Mesenchymal stem cell (in vitro differentiated cells and primary cell): ENCODE data around the gene C1orf216.
"Not testable (repeated sequence)": the region's sequence is repeated elsewhere in the genome, so short reads cannot be mapped to it uniquely, and the experiment has no call there.

Experiments used
- DNase-seq: peaks from one replicate; pipeline ENCODE4 v3.0.0-alpha.2; 2013
- H2AFZ ChIP-seq: one replicate; pipeline ENCODE4 v1.6.1; 2013; ENCODE audit warnings: low read depth, mild to moderate bottlenecking, control low read depth, inconsistent platforms, low read length, moderate library complexity
- H2AK5ac ChIP-seq: 2 replicates; pipeline ENCODE4 v1.6.1; 2013; ENCODE audit warnings: low read length, moderate library complexity, mild to moderate bottlenecking, inconsistent platforms; ENCODE audit not compliant: severe bottlenecking
- H2BK120ac ChIP-seq: one replicate; pipeline ENCODE4 v1.6.1; 2013; ENCODE audit warnings: low read depth, mild to moderate bottlenecking, inconsistent platforms, low read length, moderate library complexity
- H2BK12ac ChIP-seq, 2 experiments: one replicate each; pipeline ENCODE4 v1.6.1; 2013; ENCODE audit warnings: inconsistent platforms in 2 of 2, low read length in 2 of 2, mild to moderate bottlenecking in 2 of 2, moderate library complexity in 2 of 2, control low read depth in 1 of 2
- H2BK15ac ChIP-seq: one replicate; pipeline ENCODE4 v1.6.1; 2013; ENCODE audit warnings: mild to moderate bottlenecking, low read depth, inconsistent platforms; ENCODE audit not compliant: poor library complexity, severe bottlenecking
- H2BK5ac ChIP-seq: 2 replicates; pipeline ENCODE4 v1.6.1; 2013; ENCODE audit warnings: low read depth, mild to moderate bottlenecking, low read length, control low read depth, inconsistent platforms; ENCODE audit not compliant: poor library complexity, severe bottlenecking
- H3K14ac ChIP-seq, 2 experiments: one replicate each; pipeline ENCODE4 v1.6.1; 2013; ENCODE audit warnings: inconsistent platforms in 2 of 2, low read length in 2 of 2, control low read depth in 1 of 2, mild to moderate bottlenecking in 1 of 2, moderate library complexity in 1 of 2
- H3K18ac ChIP-seq, 2 experiments: one replicate each; pipeline ENCODE4 v1.6.1; 2013; ENCODE audit warnings: inconsistent platforms in 2 of 2, low read length in 2 of 2, control low read depth in 1 of 2, low read depth in 1 of 2, mild to moderate bottlenecking in 1 of 2
- H3K23ac ChIP-seq, 2 experiments: one replicate each; pipeline ENCODE4 v1.6.1; 2013; ENCODE audit warnings: inconsistent platforms in 2 of 2, low read length in 2 of 2, mild to moderate bottlenecking in 2 of 2, moderate library complexity in 2 of 2, control low read depth in 1 of 2
- H3K27ac ChIP-seq: 2 replicates; pipeline ENCODE4 v1.5.1; 2013; ENCODE audit warnings: mild to moderate bottlenecking, moderate library complexity, low read length, control low read depth, inconsistent platforms; ENCODE audit not compliant: poor library complexity, severe bottlenecking
- H3K27me3 ChIP-seq, 2 experiments: 2 replicates each; pipeline versions ENCODE4 v1.6.1 to v1.7.0; 2013; ENCODE audit warnings: low read length in 2 of 2, mild to moderate bottlenecking in 2 of 2, moderate library complexity in 2 of 2, control low read depth in 1 of 2, inconsistent platforms in 1 of 2; ENCODE audit not compliant: control insufficient read depth in 1 of 2, insufficient read depth in 1 of 2
- H3K36me3 ChIP-seq, 2 experiments: 2 replicates each; pipeline versions ENCODE4 v1.6.1 to v1.7.0; 2013; ENCODE audit warnings: low read length in 2 of 2, control low read depth in 1 of 2, inconsistent platforms in 1 of 2, low read depth in 1 of 2, mild to moderate bottlenecking in 1 of 2; ENCODE audit not compliant: insufficient read depth in 2 of 2, control insufficient read depth in 1 of 2
- H3K4ac ChIP-seq, 2 experiments: one replicate each; pipeline ENCODE4 v1.6.1; 2013; ENCODE audit warnings: inconsistent platforms in 2 of 2, low read length in 2 of 2, mild to moderate bottlenecking in 2 of 2, moderate library complexity in 2 of 2, control low read depth in 1 of 2, low read depth in 1 of 2
- H3K4me1 ChIP-seq: 2 replicates; pipeline ENCODE4 v1.6.1; 2013; ENCODE audit warnings: low read depth, low read length, control low read depth; ENCODE audit not compliant: control insufficient read depth, insufficient read depth
- H3K4me2 ChIP-seq: 2 replicates; pipeline ENCODE4 v1.6.1; 2013; ENCODE audit warnings: low read length, mild to moderate bottlenecking, inconsistent platforms; ENCODE audit not compliant: poor library complexity, severe bottlenecking
- H3K4me3 ChIP-seq, 2 experiments: 2 replicates each; pipeline versions ENCODE4 v1.5.1 to v1.7.0; 2013; ENCODE audit warnings: low read length in 2 of 2, mild to moderate bottlenecking in 2 of 2, control low read depth in 1 of 2, low read depth in 1 of 2; ENCODE audit not compliant: insufficient read depth in 1 of 2
- H3K79me1 ChIP-seq: replicated peaks from 2 replicates; pipeline ENCODE4 v1.6.1; 2013; ENCODE audit warnings: mild to moderate bottlenecking, control low read depth, low read length, inconsistent platforms; ENCODE audit not compliant: poor library complexity, severe bottlenecking
- H3K9ac ChIP-seq: 2 replicates; pipeline ENCODE4 v1.7.0; 2013; ENCODE audit warnings: mild to moderate bottlenecking, low read length, moderate library complexity
- H3K9me3 ChIP-seq: 2 replicates; pipeline ENCODE4 v1.7.0; 2013; ENCODE audit warnings: mild to moderate bottlenecking, low read length; ENCODE audit not compliant: control insufficient read depth
- H4K8ac ChIP-seq: one replicate; pipeline ENCODE4 v1.6.1; 2013; ENCODE audit warnings: inconsistent platforms, mild to moderate bottlenecking, low read length, moderate library complexity
- H4K91ac ChIP-seq: one replicate; pipeline ENCODE4 v1.6.1; 2013; ENCODE audit warnings: mild to moderate bottlenecking, low read length, inconsistent platforms
- WGBS: methylation state at CpG from one replicate; pipeline ENCODE4 v1.1.7; 2013; ENCODE audit warnings: mixed read lengths; 5-methylcytosine and 5-hydroxymethylcytosine counted together

The C1orf216 gene

DNA sequence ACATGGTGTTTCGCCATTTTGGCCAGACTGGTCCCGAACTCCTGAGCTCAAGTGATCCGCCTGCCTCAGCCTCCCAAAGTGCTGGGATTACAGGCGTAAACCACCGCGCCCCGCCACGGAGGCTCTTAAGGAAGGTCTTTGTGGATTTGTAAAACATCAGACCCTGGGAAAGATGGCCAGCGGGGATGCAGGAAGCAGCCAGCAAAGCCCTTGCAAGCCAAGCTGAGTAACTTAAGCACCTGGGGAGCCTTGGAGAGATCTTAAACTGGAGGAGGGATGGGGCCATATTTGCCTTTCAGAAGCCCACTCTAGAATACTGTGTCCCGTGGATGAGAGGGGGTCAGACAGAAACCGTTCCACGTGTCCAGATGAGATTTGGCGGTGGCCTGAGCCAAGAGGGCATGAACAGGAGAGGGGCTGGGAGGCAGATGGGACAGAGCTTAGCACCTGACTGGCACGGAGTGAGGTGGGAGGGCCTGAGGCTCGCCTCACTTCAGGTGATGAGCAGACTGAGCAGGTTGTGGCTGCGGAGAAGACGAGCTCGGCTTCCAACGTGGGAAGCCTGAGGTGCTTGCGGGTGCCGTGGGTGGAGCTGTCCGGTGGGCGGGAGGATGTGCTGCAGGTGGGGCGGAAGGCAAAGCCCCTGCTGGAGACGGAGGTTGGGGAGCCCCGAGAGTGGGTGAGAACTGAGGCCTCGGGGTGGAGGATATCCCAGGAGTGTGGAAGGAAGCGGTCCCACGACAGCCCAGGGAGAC lies 11.7 kb downstream of the C1orf216 start:
- Histone ChIP-seq H4K8ac (peak overlapping the region; percentile 67), H3K27ac (no peak overlapping the region), H3K4me2 (peak overlapping the region; percentile 77), H2BK15ac (no peak overlapping the region), H3K36me3 (peaks cover 4 to 5% of the 10 kb centered on the region in 2 experiments), H3K4me1 (peaks cover 14% of the 10 kb centered on the region), H2BK12ac (no peak overlapping the region), H3K4me3 (peak overlapping the region in 1 of 2 experiments; percentile 63), H2BK120ac (no peak overlapping the region), H4K91ac (no peak overlapping the region), H2AK5ac (no peak overlapping the region), H3K4ac (peak overlapping the region in 1 of 2 experiments; percentile 62), H3K14ac (no peak overlapping the region), H2AFZ (peak overlapping the region; percentile 64), H3K9me3 (no peaks in the 10 kb centered on the region), H3K79me1 (peaks cover 5% of the 10 kb centered on the region), H2BK5ac (no peak overlapping the region), H3K18ac (peak overlapping the region in 1 of 2 experiments; percentile 11), H3K23ac (no peak overlapping the region), H3K9ac (peak overlapping the region; percentile 54), H3K27me3 (peaks cover 28 to 41% of the 10 kb centered on the region in 2 experiments)
- 30% methylated on average over 24 of the region's 29 CpGs for WGBS
- DNase-seq: no peak

DNA sequence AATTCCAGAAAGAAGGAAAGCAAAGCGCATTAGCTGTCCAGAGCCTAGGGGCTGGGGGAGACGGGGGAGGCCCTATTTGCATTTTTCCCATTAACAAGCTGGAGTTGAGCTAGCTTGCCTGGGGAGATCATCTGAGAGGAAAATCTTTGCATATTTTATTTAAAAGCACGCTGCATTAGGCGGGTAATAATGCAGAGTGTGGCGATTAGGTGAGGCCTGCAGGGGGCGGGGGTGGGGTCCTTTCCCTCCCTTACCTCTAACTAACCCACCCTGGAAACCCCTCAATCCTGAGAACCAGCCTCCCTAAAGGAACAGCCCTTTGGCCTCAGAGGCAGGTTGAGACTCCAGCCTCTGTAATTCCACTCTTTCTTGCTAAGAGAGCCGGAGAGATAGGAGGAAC lies 16.2 kb downstream of the C1orf216 start:
- Histone ChIP-seq H3K4me1 (peaks cover 5% of the 10 kb centered on the region), H3K27me3 (peaks cover 35 to 52% of the 10 kb centered on the region in 2 experiments), H3K23ac (no peak overlapping the region), H2AK5ac (no peak overlapping the region), H2BK5ac (no peak overlapping the region), H2BK15ac (no peak overlapping the region), H3K4me2 (no peak overlapping the region), H3K27ac (no peak overlapping the region), H2AFZ (no peak overlapping the region), H4K8ac (no peak overlapping the region), H3K18ac (no peak overlapping the region), H2BK12ac (no peak overlapping the region), H3K9ac (no peak overlapping the region), H3K9me3 (no peaks in the 10 kb centered on the region), H2BK120ac (no peak overlapping the region), H3K4ac (no peak overlapping the region), H3K4me3 (no peak overlapping the region), H4K91ac (no peak overlapping the region), H3K36me3 (no peaks in the 10 kb centered on the region), H3K79me1 (no peaks in the 10 kb centered on the region), H3K14ac (no peak overlapping the region)
- no peak for DNase-seq
- 27% methylated on average over 5 of the region's 7 CpGs for WGBS

DNA sequence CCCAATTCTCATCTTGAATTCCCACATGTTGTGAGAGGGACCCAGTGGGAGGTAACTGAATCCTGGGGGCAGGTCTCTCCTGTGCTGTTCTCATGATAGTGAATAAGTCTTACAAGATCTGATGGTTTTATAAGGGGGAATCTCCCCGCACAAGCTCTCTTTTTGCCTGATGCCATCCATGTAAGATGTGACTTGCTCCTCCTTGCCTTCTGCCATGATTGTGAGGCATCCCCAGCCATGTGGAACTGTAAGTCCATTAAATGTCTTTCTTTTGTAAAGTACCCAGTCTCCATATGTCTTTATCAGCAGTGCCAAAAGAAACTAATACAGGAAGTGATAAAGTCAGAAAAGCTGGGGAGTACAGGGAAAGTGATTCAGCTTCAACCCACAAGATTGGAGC lies 19.5 kb downstream of the C1orf216 start:
- 86% methylated on average over 1 of the region's 1 CpG for WGBS

GRCh38 chr1:35692317-35692716 lies 26.4 kb downstream of the C1orf216 start:
- Histone ChIP-seq H3K4me3 (no peak overlapping the region), H3K23ac (no peak overlapping the region), H3K4me1 (peaks cover 3% of the 10 kb centered on the region), H2AFZ (no peak overlapping the region), H3K9me3 (no peaks in the 10 kb centered on the region), H2BK5ac (no peak overlapping the region), H2BK120ac (no peak overlapping the region), H3K18ac (no peak overlapping the region), H3K9ac (no peak overlapping the region), H4K8ac (no peak overlapping the region), H2BK15ac (no peak overlapping the region), H2BK12ac (no peak overlapping the region), H3K79me1 (no peaks in the 10 kb centered on the region), H3K36me3 (no peaks in the 10 kb centered on the region), H3K4me2 (no peak overlapping the region), H3K27ac (no peak overlapping the region), H2AK5ac (no peak overlapping the region), H4K91ac (no peak overlapping the region), H3K14ac (no peak overlapping the region), H3K4ac (no peak overlapping the region), H3K27me3 (peaks cover 29 to 35% of the 10 kb centered on the region in 2 experiments)
- WGBS: 63% methylated on average over 1 of the region's 2 CpGs
- DNase-seq: no peak

More for the DNA sequence above, 19.5 kb downstream of the C1orf216 start:
- not testable (repeated sequence) for H4K91ac ChIP-seq, H3K23ac ChIP-seq, H3K9me3 ChIP-seq, H2BK15ac ChIP-seq, H3K14ac ChIP-seq, H3K4me2 ChIP-seq, DNase-seq, H3K27ac ChIP-seq, H3K4me3 ChIP-seq, H2BK120ac ChIP-seq, H3K4ac ChIP-seq, H2BK12ac ChIP-seq, H3K79me1 ChIP-seq, H3K9ac ChIP-seq, H3K18ac ChIP-seq, H3K4me1 ChIP-seq, H2AK5ac ChIP-seq, H3K36me3 ChIP-seq, H4K8ac ChIP-seq, H2AFZ ChIP-seq, H2BK5ac ChIP-seq
- H3K27me3 ChIP-seq: peaks cover 33 to 46% of the 10 kb centered on the region in 2 experiments
